ENCODE data around the gene DPP6. TPM values are rescaled to one million over a fixed set of nuclear protein-coding genes. Genes with fewer than 3 reads are reported as not detected.

Gene DPP6
- polyA plus RNA-seq, 1 of the 3 experiments (the other 2 are of a cell fraction), result not detected

DNA sequence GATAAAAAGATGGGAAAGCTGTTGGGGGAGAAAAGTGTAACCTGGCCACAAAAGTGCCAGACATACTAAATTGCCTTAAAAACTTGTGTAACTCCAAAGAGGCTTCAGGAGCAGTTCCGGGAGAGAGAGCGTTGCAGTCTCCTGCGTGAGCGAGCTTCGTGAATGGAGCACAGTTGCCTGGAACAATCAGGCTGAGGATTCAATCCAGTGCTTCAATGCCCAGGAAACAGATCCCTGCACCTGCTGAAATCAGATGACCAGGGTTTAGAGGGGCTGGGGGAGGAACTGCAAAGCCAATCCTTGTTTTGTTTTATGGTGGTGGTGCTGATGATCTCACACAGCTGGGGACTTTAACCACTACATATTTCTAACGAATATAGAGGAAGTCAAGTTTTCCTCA lies 398.3 kb downstream of the DPP6 start:
- TF ChIP-seq, protein P1, sequence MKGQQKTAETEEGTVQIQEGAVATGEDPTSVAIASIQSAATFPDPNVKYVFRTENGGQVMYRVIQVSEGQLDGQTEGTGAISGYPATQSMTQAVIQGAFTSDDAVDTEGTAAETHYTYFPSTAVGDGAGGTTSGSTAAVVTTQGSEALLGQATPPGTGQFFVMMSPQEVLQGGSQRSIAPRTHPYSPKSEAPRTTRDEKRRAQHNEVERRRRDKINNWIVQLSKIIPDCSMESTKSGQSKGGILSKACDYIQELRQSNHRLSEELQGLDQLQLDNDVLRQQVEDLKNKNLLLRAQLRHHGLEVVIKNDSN (IDR thresholded peaks at IDR 0.05; ENCODE audit: borderline replicate concordance, low read depth), result no peak
- no peak for TF ChIP-seq EP300 (IDR thresholded peaks at IDR 0.05; ENCODE audit: borderline replicate concordance in 1 of 2, low read depth in 1 of 2, low read length in 1 of 2)
- Histone ChIP-seq H3K9me3 (peaks cover 21% of the 10 kb centered on the region; the same call in 1 of the 2 replicates), H3K27me3 (ENCODE audit: insufficient read depth) (no peaks in the 10 kb centered on the region), H3K4me2 (no peak overlapping the region), H4K20me1 (ENCODE audit: insufficient read depth) (no peaks in the 10 kb centered on the region), H2AFZ (ENCODE audit: low read depth) (no peak overlapping the region), H3K4me3 (ENCODE audit: low read depth in 2 of 2, low read length in 1 of 2) (no peak overlapping the region), H3F3A (replicated peaks; ENCODE audit: insufficient read depth) (no peaks in the 10 kb centered on the region), H3K9ac (no peak overlapping the region), H3K79me2 (ENCODE audit: insufficient read depth) (no peaks in the 10 kb centered on the region), H3K9me2 (0 out of 2 replicates have a peak, but pooled peaks cover 5% of the 10 kb centered on the region), H3K27ac (ENCODE audit: low read depth in 2 of 2, low read length in 1 of 2) (no peak overlapping the region), H3K36me3 (replicated peaks in 1 of 2; ENCODE audit: control insufficient read depth in 1 of 2, insufficient read depth in 2 of 2, low read length in 1 of 2) (no peaks in the 10 kb centered on the region), H3K4me1 (ENCODE audit: control insufficient read depth in 1 of 2, insufficient read depth in 2 of 2, low read depth in 1 of 2, low read length in 1 of 2) (peaks cover 0 to 3% of the 10 kb centered on the region in 2 experiments; a peak in 1 of 4 replicates)
- DNase-seq, result no peak
- CTCF ChIA-PET, result interaction anchor here (0.6 kb wide), 1 partner anchor 1466 kb away, joined by 3 read pairs; no protein-coding TSS in a partner anchor
- WGBS (ENCODE audit: low lambda C conversion rate), result 54% methylated on average over 6 of the region's 6 CpGs
- POLR2A ChIA-PET, result no interaction called here

DNA sequence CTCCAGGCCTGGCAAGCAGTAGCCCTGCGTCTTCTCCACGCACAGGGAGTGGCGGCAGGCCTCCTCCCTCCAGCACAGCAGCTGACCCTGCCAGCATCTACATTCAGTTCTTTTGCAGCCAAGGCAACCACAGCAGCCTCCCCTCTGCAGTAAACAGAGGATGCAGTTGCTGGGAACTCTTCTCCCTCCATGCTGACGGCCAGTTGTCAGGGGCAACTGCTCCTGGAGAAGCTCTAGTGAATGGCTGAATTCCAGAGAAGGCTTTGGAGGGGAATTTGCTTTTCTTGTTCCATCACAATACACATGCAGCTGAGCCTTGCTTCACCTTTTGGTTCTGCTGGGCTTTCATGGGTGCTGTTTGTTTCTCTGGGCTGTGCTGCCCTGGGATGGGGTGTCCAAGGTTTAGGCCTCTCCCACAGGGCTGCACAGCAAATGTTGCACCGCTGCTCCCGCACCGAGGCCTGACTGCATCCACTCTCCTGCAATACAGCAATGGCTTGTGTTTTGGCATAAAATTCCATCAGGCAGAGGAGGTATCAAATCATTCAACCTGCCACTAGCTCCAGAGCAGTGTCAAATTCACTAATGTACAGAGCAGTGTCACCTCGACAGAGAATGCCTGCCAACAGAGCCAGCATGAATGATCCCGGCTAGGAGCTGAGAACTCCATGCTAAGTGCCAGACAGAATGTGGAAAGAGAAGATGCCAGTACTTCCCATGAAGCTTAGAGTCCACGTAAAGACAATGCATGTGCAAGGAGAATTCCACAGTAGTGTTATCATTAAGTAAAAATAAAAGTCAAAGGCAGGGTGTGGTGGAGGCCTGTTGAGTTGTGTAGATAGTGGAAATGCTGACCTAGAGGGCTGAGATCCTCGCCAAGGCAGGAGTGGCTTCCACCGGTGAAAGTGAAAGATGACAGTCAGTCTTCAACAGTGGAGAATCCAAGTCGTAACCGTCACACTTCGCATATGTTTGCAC lies 399.6 kb downstream of the DPP6 start:
- no peak overlapping the region for H3K4me3 ChIP-seq (ENCODE audit: low read depth in 2 of 2, low read length in 1 of 2)
- TF ChIP-seq RXRA (IDR thresholded peaks at IDR 0.05; ENCODE audit: borderline replicate concordance, low read depth) (no peak), FOSL2 (IDR thresholded peaks at IDR 0.05; ENCODE audit: borderline replicate concordance, low read depth) (no peak), YY1 (IDR thresholded peaks at IDR 0.05; ENCODE audit: low read depth) (no peak), FOXJ3 (CRISPR knock-in tag; IDR thresholded peaks at IDR 0.05) (no peak), SMC3 (IDR thresholded peaks at IDR 0.05; ENCODE audit: low read depth, low read length) (no peak)
- TF ChIP-seq, protein P2, sequence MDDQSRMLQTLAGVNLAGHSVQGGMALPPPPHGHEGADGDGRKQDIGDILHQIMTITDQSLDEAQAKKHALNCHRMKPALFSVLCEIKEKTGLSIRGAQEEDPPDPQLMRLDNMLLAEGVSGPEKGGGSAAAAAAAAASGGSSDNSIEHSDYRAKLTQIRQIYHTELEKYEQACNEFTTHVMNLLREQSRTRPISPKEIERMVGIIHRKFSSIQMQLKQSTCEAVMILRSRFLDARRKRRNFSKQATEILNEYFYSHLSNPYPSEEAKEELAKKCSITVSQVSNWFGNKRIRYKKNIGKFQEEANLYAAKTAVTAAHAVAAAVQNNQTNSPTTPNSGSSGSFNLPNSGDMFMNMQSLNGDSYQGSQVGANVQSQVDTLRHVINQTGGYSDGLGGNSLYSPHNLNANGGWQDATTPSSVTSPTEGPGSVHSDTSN (IDR thresholded peaks at IDR 0.05), result no peak
- H3K4me1 ChIP-seq (ENCODE audit: control insufficient read depth in 1 of 2, insufficient read depth in 2 of 2, low read depth in 1 of 2, low read length in 1 of 2), result peaks cover 0 to 3% of the 10 kb centered on the region in 2 experiments; a peak in 1 of 4 replicates
- H3K27ac ChIP-seq (ENCODE audit: low read depth in 2 of 2, low read length in 1 of 2), result no peak overlapping the region
- H3K4me2 ChIP-seq, result no peak overlapping the region
- H3K36me3 ChIP-seq (replicated peaks in 1 of 2; ENCODE audit: control insufficient read depth in 1 of 2, insufficient read depth in 2 of 2, low read length in 1 of 2), result no peaks in the 10 kb centered on the region
- no peaks in the 10 kb centered on the region for H4K20me1 ChIP-seq (ENCODE audit: insufficient read depth)
- WGBS (ENCODE audit: low lambda C conversion rate), result 44% methylated on average over 15 of the region's 15 CpGs
- peaks cover 19% of the 10 kb centered on the region; the same call in 1 of the 2 replicates for H3K9me3 ChIP-seq
- no peaks in the 10 kb centered on the region for H3K79me2 ChIP-seq (ENCODE audit: insufficient read depth)
- CTCF ChIA-PET, result interaction anchor here (1.0 to 1.4 kb wide), 2 partner anchors 17 to 52 kb away, joined by 3 to 5 read pairs; no protein-coding TSS in a partner anchor
- DNase-seq, result no peak
- 0 out of 2 replicates have a peak, but pooled peaks cover 4% of the 10 kb centered on the region for H3K9me2 ChIP-seq
- H3K27me3 ChIP-seq (ENCODE audit: insufficient read depth), result no peaks in the 10 kb centered on the region
- H3F3A ChIP-seq (replicated peaks; ENCODE audit: insufficient read depth), result no peaks in the 10 kb centered on the region
- H2AFZ ChIP-seq (ENCODE audit: low read depth), result no peak overlapping the region
- no peak overlapping the region for H3K9ac ChIP-seq
- POLR2A ChIA-PET, result no interaction called here
